GM08714 (cell line): ENCODE results near the gene DBH.

Experiments used
- H3K4me3 ChIP-seq: fragments of 200-500 bp; sonication (Bioruptor generic); 2 replicates; pipeline ENCODE4 v1.5.1; 2014; ENCODE audit warnings: mild to moderate bottlenecking, low read length, inconsistent platforms
- ZNF274 ChIP-seq: IDR thresholded peaks from 2 replicates; pipeline ENCODE4 v1.6.1; 2012; ENCODE audit warnings: mild to moderate bottlenecking, low read depth, low read length

DBH gene

DNA sequence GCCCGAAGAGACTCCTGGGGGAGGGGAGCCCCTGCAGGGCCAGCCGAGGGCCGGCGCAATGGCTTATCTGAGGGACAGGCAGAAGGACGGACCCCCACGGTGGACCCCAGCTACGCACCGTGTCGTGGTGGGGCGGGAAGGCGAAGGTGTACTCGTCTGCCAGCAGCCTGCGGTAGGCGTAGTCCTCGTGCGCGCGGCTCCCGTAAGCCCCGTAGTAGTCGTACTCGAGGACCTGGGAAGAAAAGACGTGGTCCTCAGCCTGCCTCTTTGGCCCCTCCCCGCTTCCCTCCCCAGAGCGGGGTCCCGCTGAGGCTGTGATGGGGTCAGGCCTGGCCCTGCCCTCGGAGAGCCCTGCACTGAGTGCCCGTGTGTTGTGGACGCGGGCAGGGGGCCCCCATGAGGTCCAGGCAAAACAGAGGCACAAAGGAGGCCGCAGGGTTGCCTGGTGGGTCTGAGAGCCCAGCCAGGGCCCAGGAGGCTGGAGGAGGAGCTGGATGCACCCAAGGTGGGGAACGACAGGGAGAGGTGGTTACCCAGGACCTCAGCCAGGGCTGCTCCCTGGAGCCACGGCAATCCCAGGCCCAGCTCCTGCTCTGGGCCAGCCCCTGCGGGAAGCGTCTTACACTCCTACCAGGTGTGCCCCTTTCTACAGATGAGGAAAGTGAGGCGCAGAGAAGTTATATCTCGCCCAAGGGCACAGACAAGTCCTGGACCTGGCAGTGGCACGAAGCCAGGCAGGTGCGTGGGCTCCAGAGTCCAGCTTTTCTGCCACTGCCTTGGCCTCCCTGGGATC, 66.8 kb downstream of the DBH start:
- no peak overlapping the region for H3K4me3 ChIP-seq
- no peak for TF ChIP-seq ZNF274

DNA sequence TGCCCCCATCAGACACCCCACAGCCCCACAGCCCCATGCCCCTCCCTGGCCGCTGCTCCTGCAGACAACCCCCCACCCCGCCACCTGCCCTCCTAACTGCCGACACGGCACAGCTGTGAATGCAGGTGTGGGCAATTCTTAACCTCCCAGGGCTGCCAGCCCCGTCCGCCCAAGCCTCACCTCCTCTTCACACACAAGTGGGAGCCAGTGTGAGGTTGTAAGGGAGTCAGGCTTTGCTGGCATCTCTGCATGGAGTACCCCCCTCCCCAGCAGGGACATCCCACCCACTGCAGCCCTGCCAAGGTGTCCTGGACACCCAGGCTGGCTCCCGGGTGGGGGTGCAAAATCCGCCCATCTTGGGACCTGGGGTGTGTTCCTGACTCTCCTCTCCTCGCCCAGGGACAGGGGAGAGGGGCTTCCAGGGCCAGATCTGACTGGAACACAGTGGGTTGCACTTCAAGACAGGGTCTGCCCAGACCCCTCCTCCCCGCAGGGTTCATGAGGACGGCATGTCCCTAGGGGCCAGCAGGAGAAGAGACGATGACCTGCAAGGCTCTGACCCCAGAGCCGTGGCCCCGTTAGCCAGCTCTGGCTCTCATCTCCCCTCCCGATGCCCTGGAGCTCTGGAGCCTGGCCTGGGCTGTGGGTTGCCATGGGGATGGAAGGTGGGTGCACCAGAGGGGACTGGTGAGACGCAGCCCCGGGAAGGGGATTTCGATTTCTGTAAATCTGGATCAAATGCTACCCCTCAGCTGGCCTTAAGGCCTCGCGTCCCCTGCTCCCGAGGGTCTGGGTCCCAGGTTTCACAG, 67.6 kb downstream of the DBH start:
- H3K4me3 ChIP-seq, result no peak overlapping the region
- TF ChIP-seq ZNF274, result no peak

DNA sequence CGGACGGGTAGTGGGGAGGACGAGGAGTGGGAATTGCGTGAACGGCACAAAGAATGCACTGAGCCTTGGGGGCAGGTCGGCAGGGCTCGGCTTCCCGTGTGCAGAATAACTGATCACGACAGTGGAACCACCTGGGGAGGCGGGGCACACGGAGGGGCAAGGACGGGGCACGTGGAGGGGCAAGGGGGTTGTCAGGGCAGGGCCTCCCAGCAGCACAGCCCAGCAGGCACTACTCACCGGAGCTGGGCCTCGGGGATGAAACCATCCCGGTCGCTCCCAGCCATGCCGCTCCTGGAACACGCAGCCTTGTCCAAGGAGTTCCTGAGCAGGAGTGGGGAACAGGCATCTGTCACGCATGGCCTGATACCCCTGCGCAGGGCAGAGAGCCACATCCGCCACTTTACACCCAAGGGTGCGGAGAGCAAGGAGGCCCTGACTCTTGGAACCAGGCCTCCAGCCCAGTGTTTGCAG, 68.6 kb downstream of the DBH start:
- H3K4me3 ChIP-seq, result no peak overlapping the region
- TF ChIP-seq ZNF274, result no peak

DNA sequence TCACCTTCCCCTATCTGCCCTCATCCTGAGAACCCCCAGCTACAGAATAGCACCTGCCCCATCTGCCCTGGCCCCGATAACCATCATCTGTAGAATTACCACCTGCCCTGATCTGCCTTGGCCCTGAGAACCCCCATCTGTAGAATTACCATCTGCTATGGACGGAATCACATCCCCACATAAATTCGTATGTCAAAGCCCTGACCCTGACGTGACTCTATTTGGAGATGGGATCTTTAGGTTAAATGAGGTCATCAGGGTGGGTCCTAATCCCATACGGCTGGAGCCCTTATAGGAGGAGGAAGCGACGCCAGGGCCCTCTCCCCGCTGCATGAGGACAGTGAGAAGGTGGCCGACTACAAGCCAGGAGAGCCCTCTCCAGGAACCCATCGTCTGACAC, 69.4 kb downstream of the DBH start:
- no peak overlapping the region for H3K4me3 ChIP-seq
- TF ChIP-seq ZNF274, result no peak

DNA sequence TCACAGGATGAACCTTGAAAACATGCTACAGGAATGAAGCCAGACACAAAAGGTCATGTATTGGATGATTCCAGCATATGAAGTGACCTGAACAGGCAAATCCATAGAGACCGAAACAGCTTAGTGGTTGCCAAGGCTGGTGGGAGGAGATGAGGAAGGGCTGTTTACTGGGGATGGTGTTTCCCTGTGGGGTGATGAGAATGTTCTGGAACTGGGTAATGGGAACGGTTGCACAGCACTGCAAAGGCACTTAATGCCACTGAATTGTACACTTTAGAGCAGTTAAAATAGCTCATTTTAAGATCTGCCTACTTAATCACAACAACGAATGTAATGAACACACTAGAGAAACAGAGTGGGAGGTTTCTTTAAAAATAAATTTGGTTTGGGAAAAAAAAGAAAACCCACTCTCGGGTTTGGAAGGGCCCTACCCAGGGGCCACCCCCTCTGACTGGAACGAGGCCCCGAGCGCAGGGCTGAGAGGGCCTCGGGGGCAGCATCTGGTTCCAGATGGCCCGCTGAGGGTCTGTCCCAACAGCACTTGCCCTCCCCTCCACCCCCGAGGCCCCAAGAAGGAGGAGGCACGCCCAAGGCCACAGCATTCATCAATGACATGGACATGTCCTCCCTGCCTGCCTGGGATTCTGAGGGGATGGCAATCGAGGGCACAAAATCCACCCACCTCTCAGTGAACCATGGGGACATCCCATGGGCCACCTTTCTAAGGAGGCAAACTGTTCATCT, 70.3 kb downstream of the DBH start:
- TF ChIP-seq ZNF274, result no peak
- H3K4me3 ChIP-seq, result no peak overlapping the region

DNA sequence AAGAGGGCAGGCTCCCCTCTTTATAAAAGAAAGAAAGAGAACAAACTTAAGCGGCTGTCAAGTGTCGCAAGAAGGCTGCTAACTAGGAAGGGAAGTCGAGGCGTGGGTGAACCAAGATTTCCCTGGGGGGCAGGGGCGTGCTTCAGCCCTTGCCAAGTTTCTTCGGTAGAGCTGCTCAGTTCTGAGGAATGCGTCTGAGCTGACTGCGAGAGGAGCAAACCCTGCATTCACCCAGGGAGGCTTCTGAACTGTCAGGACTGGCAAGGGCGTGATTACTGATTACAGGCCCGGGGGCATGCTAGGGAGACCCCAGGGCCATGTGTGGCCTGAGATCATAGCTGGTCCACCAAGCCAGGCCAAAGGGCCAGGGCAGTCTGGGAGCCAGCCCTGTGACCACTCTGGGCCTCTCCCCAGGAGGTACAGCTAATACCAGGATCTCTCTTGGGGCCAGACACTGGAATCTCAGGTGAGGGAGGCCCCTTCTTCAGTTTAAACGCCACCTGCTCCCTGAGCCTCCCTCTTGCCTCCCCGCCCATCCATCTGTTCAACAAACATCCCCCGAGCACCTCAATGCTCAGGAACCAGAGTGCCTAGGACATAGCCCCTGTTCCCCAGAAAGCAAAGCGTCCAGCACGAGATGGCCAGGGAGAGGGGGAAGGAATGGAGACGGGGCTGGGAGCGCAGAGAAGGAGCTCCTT, 71.1 kb downstream of the DBH start:
- H3K4me3 ChIP-seq, result no peak overlapping the region
- no peak for TF ChIP-seq ZNF274

DNA sequence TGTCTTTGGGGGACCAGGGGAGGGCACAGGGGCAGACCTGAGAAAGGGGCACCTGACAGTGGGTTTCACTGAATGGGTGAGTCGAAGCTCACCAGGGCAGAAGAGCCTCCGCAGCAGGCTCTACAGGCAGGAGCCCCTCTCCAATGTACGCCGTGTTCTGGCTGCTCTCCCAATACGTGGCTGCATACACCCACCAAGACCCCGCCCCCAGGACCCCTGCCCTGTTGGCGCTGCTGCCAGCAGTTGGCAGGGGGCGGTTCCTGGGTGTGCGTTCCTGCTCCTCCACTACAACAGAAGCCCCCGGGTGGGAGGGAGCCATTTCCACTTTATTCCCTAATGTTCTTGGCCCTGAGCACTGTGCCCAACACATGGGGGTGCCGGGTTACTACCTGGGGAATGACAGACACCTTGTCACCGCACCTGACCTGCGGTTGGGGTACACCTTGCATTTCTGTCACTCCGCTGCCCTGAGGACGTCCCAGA, 71.6 kb downstream of the DBH start:
- TF ChIP-seq ZNF274, result no peak
- no peak overlapping the region for H3K4me3 ChIP-seq

DNA sequence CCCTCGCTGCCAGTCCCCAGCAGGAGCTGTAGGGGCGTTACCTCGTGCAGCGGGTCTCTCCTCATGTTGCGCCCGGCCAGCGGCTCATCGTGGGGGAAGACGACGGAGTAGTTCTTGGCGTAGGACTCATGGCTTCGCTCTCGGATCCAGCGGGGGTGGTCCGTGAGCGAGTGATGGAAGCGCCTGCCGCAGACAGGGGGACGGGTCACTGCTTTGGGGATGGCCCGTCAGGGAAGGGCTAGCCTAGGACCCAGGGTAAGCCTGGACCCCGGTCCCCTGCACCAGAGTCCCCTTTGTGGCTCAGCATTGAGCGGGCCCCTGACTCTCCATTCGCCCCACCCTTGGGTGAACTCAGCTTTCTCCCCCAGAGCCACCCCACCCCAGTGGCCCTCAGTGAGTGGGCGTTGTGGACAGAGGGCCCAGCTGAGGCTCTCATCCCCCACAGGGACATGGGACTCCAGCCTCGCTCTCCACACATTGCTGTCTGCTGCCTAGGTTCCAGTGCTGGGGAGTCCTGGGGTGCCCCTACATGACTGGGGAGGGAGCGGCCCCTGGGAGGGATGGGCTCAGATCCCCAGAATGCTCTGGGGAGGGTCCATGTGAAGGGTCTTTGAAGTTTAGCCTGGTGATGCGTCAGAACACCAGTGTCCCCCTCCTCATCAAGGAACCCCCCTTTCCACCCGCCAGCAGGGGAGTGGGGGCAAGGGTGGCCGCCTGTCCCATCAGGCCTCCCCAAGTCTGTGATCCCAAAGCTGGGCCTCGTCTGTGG, 72.3 kb downstream of the DBH start:
- no peak for TF ChIP-seq ZNF274

More for the DNA sequence above, 72.3 kb downstream of the DBH start:
- H3K4me3 ChIP-seq, result no peak overlapping the region
